NCI-H1105 (cell line): ENCODE results near the gene HSPA4.
"Not testable (repeated sequence)": the region's sequence is repeated elsewhere in the genome, so short reads cannot be mapped to it uniquely, and the experiment has no call there.

Source experiments
- DNase-seq: peaks from one replicate; lab custom pipeline; 2025; lab: John Stamatoyannopoulos, UW

Gene HSPA4

DNA sequence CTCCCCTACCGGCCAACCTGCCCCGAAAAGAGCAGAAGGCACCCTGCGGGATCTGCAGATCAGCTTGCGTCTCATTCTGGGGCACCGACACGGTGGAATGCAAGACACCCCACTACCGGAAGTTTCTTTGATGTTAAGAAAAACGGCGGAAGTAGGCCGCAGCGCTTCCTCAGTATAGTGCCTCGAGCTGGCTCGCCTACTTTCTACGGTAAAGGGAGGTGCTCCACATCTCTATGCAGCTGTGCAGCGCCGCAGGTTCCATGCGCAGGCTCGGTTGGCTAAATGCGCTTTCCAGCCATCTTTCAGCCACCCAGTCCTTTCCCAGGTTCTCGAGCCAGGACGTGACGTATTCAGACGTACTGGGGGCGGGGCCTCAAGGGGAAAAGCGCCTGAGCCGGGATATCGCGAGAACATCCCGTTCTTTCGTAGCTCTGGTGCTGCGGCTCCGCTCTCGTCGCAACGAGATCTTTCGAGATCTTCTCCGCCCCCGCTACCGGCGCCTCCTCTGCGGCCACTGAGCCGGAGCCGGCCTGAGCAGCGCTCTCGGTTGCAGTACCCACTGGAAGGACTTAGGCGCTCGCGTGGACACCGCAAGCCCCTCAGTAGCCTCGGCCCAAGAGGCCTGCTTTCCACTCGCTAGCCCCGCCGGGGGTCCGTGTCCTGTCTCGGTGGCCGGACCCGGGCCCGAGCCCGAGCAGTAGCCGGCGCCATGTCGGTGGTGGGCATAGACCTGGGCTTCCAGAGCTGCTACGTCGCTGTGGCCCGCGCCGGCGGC, at the start of gene HSPA4:
Gene HSPA4, plus strand, starts transcription at position 472 of the 775 bp plus-strand sequence. Its CDS starts 238 bp downstream, at position 710.
- peak; percentile 90 for DNase-seq

GRCh38 chr5:133006653-133007052, 45.2 kb upstream of the HSPA4 start:
- DNase-seq: no peak

DNA sequence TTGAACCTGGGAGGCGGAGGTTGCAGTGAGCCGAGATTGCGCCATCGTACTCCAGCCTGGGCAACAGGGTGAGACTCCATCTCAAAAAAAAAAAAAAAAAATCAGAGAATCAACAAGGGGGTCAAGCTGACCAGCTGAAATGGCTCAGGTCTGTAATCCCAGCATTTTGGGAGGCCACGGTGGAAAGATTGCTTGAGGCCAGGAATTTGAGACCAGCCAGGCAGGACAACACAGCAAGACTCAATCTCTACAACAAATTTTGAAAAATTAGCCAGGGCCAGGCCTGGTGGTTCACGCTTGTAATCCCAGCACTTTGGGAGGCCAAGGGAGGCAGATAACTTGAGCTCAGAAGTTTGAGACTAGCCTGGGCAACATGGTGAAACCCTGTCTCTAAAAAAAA, 43.4 kb upstream of the HSPA4 start:
- not testable (repeated sequence) for DNase-seq

DNA sequence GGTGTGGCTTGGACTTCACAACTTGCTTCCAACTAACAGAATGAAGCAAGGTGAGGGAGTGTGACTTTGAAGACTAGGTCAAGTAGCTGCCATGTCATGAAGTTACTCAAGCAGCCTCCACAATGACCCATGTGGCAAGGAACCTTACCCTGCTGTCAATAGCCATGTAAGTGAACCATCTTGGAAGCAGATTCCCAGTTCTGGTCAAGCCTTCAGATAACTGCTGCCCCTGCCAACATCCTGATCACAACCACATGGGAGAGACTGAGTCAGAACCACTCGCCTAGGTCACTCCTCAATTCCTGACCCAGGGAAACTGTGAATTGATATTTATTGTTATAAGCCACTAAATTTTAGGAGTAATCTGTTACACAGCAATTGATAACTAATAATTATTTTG, 36.3 kb upstream of the HSPA4 start:
- no peak for DNase-seq

GRCh38 chr5:133017964-133018363, 33.8 kb upstream of the HSPA4 start:
- no peak for DNase-seq

GRCh38 chr5:133019471-133019870, 32.3 kb upstream of the HSPA4 start:
- not testable (repeated sequence) for DNase-seq

GRCh38 chr5:133025804-133026663, 25.8 kb upstream of the HSPA4 start, which contains the start of gene ZCCHC10:
ZCCHC10 (minus strand) TSS chr5:133026549; CDS start chr5:133026537, 12 bp downstream.
- DNase-seq: peak; percentile 84

DNA sequence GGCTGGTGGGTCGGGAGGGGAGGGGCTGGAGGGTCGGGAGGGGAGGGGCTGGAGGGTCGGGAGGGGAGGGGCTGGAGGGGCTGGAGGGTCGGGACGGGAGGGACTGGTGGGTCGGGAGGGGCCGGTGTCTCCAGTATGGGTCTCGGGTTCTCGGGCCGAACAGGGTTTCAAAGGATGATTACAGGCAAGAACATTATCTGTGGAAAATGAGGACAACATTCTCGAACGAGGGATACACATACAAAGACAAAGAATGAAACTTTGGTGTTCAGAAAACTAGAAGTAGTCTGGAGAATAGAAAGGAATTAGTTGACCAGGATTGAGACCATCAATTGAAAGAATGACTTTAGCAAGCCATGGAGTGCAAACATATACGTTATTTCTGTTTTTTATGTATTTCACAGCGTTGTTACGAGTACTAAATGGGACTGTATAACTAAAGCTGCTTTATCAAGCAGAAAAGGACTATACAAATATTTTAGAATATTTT, 25.1 kb upstream of the HSPA4 start:
- no peak for DNase-seq

DNA sequence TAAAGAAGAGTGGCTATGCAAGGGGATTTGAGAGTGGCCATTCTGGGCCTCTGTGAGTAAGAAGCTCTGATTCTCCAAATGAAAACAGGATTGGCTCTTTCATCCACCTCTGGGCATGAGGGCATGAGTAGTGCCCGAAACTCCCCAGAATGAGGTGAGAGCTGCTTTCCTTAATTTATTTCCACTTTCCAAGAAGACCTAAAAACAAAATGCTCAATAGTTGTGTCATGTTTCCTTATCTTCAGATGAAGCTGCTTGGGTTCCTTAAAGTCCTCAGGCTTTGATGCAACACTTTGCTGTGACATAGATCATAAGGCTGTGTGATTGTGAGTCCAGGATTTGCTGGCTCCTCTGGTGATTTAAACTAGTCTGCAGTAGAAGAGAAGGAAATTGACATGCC, 22.4 kb upstream of the HSPA4 start:
- DNase-seq: no peak

DNA sequence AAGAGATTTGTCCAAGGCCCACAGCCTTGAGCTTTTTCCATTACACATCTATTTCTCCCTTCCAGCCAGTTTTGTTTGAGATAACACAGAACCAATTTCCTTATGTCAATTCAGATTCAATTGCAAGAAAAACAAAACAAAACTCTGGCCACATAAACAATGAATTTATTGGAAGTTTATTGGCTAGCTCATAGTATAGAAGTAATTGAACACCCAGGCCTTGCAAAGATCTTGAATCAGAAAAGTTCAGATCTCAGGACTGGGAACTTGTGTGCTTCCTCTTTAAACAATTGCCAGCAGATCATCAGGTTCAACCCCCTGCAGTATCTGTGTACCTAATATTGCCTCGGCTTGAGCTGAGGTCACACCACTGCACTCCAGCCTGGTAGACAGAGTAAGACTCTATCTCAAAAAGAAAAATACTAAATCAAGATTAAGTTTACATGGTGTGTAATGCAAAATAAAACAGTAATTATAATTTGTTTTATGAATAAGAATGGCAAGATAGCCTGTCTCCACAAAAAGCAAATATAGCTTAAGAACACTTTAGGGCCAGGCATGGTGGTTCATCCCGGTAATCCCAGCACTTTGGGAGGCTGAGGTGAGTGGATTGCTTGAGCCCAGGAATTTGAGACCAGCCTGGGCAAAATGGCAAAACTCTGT, 21.3 kb upstream of the HSPA4 start:
- no peak for DNase-seq

DNA sequence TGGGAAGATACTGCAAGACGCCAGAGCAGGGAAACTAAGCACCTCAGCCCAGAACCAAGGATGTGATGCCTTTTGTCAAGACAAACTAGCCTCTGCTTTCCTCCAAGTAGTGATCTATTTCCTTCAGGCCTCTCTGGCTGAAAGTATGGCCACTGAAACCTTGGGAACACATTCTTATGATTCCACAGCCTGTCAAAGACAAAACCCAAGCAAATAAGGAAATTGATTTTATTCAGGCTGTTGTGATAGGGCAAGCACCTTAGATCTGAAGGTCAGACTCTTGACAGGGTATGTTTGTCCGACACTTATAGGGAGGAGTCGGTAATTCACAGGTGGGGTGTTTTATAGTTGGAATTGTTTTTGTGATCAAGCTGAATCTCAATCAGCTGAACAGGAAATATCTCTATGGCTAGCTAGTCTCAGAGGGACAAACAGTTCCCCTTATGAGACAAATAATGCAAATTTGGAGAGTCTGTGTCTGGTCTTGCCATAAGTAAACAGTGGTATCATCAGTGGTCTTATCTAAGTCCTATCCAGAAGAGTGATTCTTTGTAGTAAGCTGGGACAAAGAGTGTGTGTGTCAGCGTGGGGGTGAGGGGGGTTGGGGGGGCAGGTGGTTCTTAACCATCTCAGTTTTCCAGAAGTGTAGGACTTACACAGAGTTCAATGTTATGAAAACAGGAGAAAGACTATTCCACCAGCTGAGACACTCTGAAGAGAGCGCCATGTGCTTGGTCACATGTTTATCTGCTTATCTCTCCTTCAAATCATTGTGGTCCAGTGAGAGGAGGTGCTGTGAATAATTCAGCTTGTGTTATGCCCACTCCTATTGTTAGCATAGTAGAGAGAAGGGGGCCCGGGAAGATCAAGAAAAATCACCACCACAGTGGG, 18.7 kb upstream of the HSPA4 start:
- no peak for DNase-seq

DNA sequence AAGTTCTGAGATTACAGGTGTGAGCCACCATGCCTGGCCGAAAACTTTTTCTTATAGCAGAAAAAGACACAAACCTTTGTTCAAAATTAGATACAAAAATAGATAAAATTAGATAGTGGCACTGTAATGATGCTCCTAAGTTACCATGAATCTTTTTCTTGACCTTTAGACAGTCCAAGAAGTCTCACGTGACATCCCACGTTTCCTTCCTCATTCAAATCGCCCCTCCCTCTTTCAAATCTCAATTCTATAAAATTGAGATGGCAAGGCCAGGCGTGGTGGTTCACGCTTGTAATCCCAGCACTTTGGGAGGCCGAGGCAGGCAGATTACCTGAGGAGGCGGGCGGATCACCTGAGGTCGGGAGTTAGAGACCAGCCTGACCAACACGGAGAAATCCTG, 17.7 kb upstream of the HSPA4 start:
- no peak for DNase-seq

DNA sequence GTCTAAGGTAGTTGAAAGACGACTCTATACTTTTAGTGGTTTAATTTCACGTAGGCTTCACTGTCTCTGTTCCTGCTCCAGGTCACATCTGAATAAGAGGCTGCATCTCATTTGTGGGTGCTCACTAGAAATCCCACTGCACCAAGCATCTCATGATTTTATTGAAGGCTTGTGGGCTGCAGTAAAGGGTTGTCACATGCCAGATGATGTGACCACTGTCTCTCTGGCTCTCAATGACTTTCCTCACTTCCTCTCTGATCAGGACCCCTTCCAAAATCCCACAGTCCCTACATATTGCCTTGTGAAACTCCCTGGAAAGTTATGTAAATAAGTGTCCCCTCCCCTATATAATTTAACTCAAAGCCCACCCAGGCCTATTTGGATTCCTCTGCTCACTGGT, 16.6 kb upstream of the HSPA4 start:
- no peak for DNase-seq

- DNase-seq: not testable (repeated sequence)
Observed at GRCh38 chr5:133036677-133037076, 15.1 kb upstream of the HSPA4 start.

GRCh38 chr5:133041157-133041784, 10.5 kb upstream of the HSPA4 start:
- no peak for DNase-seq

DNA sequence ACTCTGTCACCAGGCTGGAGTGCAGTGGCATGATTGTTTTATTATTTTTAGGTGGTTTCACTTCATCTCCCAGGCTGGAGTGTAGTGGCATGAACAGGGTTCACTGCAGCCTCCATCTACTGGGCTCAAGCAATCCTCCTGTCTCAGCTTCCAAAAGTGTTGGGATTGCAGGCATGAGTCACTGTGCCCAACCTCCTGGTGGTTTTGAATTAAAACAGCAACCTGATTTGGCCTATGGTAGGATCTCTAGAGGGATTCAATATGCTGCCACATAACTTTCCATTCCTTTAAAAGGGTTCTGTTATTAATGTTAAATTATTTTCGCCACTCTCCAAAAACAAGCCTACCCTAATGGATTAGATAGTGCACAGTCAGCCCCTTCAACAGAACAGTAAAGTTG, 9.9 kb upstream of the HSPA4 start:
- no peak for DNase-seq

- not testable (repeated sequence) for DNase-seq
Observed at GRCh38 chr5:133046560-133046959, 5.3 kb upstream of the HSPA4 start.

DNA sequence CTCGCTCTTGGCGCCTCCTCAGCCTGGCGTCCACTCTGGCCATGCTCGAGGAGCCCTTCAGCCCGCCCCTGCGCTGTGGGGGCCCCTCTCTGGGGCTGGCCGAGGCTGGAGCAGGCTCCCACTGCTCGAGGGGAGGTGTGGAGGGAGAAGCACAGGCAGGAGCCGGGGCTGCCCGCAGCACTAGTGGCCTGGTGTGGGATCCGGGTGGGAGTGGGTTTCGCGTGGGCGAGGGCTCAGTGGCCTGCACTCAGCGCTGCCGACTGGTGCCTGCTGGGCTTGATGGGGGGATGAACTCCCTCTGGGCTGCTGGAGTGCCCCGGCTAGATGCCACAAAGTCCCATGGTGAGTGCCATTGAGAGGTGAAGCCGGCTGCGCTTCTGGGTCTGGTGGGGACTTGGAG, 4.4 kb upstream of the HSPA4 start:
- DNase-seq: no peak

GRCh38 chr5:133048993-133049725, 2.7 kb upstream of the HSPA4 start:
- DNase-seq: no peak

- DNase-seq: no peak
Observed at GRCh38 chr5:133049726-133050048, 2.1 kb upstream of the HSPA4 start.
